Astrocyte (in vitro differentiated cells and primary cell): ENCODE data around the gene GFRA1. TPM values are rescaled to one million over a fixed set of nuclear protein-coding genes. Genes with fewer than 3 reads are reported as not detected.

ENCODE experiments used
- DNase-seq: peaks from one replicate; pipeline ENCODE4 v3.0.0-alpha.2; 2010; ENCODE audit warnings: low read depth
- FAIRE-seq: peaks from 2 replicates; lab custom pipeline; 2011; peaks lifted over from hg19 to GRCh38; lab: Jason Lieb, UNC
- H2AFZ ChIP-seq: 2 replicates; pipeline ENCODE4 v1.6.0; 2012; ENCODE audit warnings: low read depth, low read length, inconsistent platforms
- H3K27ac ChIP-seq: 2 replicates; pipeline ENCODE4 v1.5.1; 2011; ENCODE audit warnings: low read depth, low read length, inconsistent platforms
- H3K27me3 ChIP-seq: 2 replicates; pipeline ENCODE4 v1.6.0; 2011; ENCODE audit warnings: low read length, inconsistent platforms; ENCODE audit not compliant: insufficient read depth
- H3K36me3 ChIP-seq: 2 replicates; pipeline ENCODE4 v1.5.1; 2011; ENCODE audit warnings: low read length, inconsistent platforms; ENCODE audit not compliant: insufficient read depth
- H3K4me1 ChIP-seq: 2 replicates; pipeline ENCODE4 v1.5.1; 2011; ENCODE audit warnings: low read length, inconsistent platforms; ENCODE audit not compliant: insufficient read depth
- H3K4me2 ChIP-seq: 2 replicates; pipeline ENCODE4 v1.6.0; 2012; ENCODE audit warnings: low read length, inconsistent platforms
- H3K4me3 ChIP-seq: 2 replicates; pipeline ENCODE4 v1.5.1; 2011; ENCODE audit warnings: low read depth, mild to moderate bottlenecking, low read length, inconsistent platforms; ENCODE audit not compliant: insufficient read depth
- H3K79me2 ChIP-seq: 2 replicates; pipeline ENCODE4 v1.6.0; 2012; ENCODE audit warnings: mild to moderate bottlenecking, low read length, inconsistent platforms; ENCODE audit not compliant: insufficient read depth
- H3K9ac ChIP-seq: 2 replicates; pipeline ENCODE4 v1.6.0; 2012; ENCODE audit warnings: mild to moderate bottlenecking, low read length, inconsistent platforms
- H3K9me3 ChIP-seq: 2 replicates; pipeline ENCODE4 v1.5.1; 2012; ENCODE audit warnings: low read depth, mild to moderate bottlenecking, low read length, inconsistent platforms; ENCODE audit not compliant: insufficient read depth
- H4K20me1 ChIP-seq: 2 replicates; pipeline ENCODE4 v1.6.0; 2012; ENCODE audit warnings: low read length, inconsistent platforms; ENCODE audit not compliant: insufficient read depth
- H3K27ac Mint-ChIP-seq: one replicate; pipeline ENCODE4 v1.8.0; 2021; ENCODE audit warnings: mild to moderate bottlenecking, mixed read lengths; ENCODE audit not compliant: unreplicated experiment
- H3K27me3 Mint-ChIP-seq: one replicate; pipeline ENCODE4 v1.8.0; 2021; ENCODE audit warnings: low read depth, mixed read lengths; ENCODE audit not compliant: unreplicated experiment
- H3K36me3 Mint-ChIP-seq: one replicate; pipeline ENCODE4 v1.8.0; 2021; ENCODE audit warnings: low read depth, mixed read lengths; ENCODE audit not compliant: unreplicated experiment
- H3K4me1 Mint-ChIP-seq: one replicate; pipeline ENCODE4 v1.8.0; 2021; ENCODE audit warnings: low read depth, mixed read lengths; ENCODE audit not compliant: unreplicated experiment
- H3K4me3 Mint-ChIP-seq: one replicate; pipeline ENCODE4 v1.8.0; 2021; ENCODE audit warnings: mild to moderate bottlenecking, moderate library complexity, mixed read lengths; ENCODE audit not compliant: unreplicated experiment
- H3K9me3 Mint-ChIP-seq: one replicate; pipeline ENCODE4 v1.8.0; 2021; ENCODE audit warnings: mild to moderate bottlenecking, mixed read lengths; ENCODE audit not compliant: unreplicated experiment
- EZH2 ChIP-seq: IDR thresholded peaks from 2 replicates; pipeline ENCODE4 v1.6.1; 2012; ENCODE audit warnings: mild to moderate bottlenecking, low read length, inconsistent platforms; ENCODE audit not compliant: insufficient read depth
- total RNA-seq: library from RNA; stranded (reverse); gene quantifications from 2 replicates; pipeline ENCODE4 v1.2.1, GENCODE V29; 2021
- TF ChIP-seq, protein P1 (sequence below): IDR thresholded peaks from 2 replicates; pipeline ENCODE4 v1.5.1; 2011; ENCODE audit warnings: low read depth, mild to moderate bottlenecking, inconsistent platforms, low read length, moderate library complexity; ENCODE audit not compliant: insufficient read depth

Gene GFRA1
- total RNA-seq, 1 donor from 2014 or later, result 24.2 TPM

DNA sequence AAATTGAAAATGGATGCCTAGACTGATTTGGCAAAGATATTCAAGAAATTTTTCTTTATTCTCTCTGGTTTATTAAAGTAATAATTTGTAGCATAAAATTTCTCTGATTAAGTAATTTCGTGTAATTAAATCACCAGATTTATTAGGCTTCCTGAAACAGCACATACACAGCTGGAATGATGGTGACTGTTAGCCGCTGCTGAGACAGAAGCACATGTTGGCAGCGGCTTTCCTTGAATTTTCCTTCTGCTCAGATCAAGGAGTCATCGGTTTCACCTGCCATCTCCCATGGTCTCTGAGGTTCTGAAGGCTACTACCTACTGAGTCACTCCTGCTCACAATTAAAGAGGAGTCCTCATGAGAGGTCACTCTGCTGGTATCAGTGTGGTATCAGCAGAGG lies 101.5 kb downstream of the GFRA1 start:
- H3K4me3 ChIP-seq, result no peak overlapping the region
- H3K9me3 ChIP-seq, result no peaks in the 10 kb centered on the region
- no peaks in the 10 kb centered on the region for H3K4me1 ChIP-seq
- no peak overlapping the region for H3K27ac ChIP-seq
- Mint-ChIP-seq H3K27me3 (peaks cover 4% of the 10 kb centered on the region), H3K36me3 (peaks cover 2% of the 10 kb centered on the region), H3K4me1 (peaks cover 14% of the 10 kb centered on the region), H3K4me3 (no peak overlapping the region), H3K27ac (no peak overlapping the region), H3K9me3 (peaks cover 4% of the 10 kb centered on the region)
- no peaks in the 10 kb centered on the region for H4K20me1 ChIP-seq
- H3K4me2 ChIP-seq, result no peak overlapping the region
- no peaks in the 10 kb centered on the region for H3K36me3 ChIP-seq
- H3K9ac ChIP-seq, result no peak overlapping the region
- no peak overlapping the region for H2AFZ ChIP-seq
- TF ChIP-seq EZH2, result no peak
- TF ChIP-seq, protein P1, sequence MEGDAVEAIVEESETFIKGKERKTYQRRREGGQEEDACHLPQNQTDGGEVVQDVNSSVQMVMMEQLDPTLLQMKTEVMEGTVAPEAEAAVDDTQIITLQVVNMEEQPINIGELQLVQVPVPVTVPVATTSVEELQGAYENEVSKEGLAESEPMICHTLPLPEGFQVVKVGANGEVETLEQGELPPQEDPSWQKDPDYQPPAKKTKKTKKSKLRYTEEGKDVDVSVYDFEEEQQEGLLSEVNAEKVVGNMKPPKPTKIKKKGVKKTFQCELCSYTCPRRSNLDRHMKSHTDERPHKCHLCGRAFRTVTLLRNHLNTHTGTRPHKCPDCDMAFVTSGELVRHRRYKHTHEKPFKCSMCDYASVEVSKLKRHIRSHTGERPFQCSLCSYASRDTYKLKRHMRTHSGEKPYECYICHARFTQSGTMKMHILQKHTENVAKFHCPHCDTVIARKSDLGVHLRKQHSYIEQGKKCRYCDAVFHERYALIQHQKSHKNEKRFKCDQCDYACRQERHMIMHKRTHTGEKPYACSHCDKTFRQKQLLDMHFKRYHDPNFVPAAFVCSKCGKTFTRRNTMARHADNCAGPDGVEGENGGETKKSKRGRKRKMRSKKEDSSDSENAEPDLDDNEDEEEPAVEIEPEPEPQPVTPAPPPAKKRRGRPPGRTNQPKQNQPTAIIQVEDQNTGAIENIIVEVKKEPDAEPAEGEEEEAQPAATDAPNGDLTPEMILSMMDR, result no peak
- H3K27me3 ChIP-seq, result no peaks in the 10 kb centered on the region
- H3K79me2 ChIP-seq, result no peaks in the 10 kb centered on the region
- FAIRE-seq (no peak), DNase-seq (no peak)

DNA sequence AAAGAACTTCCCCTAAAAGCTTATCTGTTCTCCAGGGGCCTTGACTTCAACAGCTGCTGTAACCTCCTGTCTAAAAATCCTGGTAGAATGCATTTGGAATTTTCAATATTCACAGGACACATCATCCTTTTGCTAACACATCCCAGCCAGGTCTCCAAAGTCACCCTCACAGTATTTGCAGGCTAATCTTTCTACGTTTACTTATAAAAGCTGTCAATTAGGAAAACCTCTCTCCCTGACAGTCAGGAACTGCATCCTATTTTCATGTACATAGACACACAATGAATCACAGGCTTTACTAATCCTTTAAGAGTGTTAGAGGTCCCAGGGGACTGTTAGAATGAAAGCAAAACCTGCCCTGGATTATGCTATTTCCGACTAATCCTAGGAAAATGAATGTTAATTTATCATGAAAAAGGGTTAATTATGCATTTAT lies 102.2 kb downstream of the GFRA1 start:
- H3K4me2 ChIP-seq, result peak overlapping the region; percentile 25
- no peaks in the 10 kb centered on the region for H3K4me1 ChIP-seq
- no peaks in the 10 kb centered on the region for H4K20me1 ChIP-seq
- H3K4me3 ChIP-seq, result no peak overlapping the region
- peak; percentile 25 for DNase-seq
- no peak overlapping the region for H3K9ac ChIP-seq
- Mint-ChIP-seq H3K36me3 (peaks cover 2% of the 10 kb centered on the region), H3K9me3 (peaks cover 10% of the 10 kb centered on the region), H3K27ac (no peak overlapping the region), H3K27me3 (peaks cover 4% of the 10 kb centered on the region), H3K4me1 (peaks cover 14% of the 10 kb centered on the region), H3K4me3 (no peak overlapping the region)
- H3K27me3 ChIP-seq, result no peaks in the 10 kb centered on the region
- H2AFZ ChIP-seq, result no peak overlapping the region
- no peaks in the 10 kb centered on the region for H3K36me3 ChIP-seq
- no peaks in the 10 kb centered on the region for H3K9me3 ChIP-seq
- H3K79me2 ChIP-seq, result no peaks in the 10 kb centered on the region
- TF ChIP-seq, protein P1, result no peak
- no peak for TF ChIP-seq EZH2
- peak; percentile 66 for FAIRE-seq
- no peak overlapping the region for H3K27ac ChIP-seq

DNA sequence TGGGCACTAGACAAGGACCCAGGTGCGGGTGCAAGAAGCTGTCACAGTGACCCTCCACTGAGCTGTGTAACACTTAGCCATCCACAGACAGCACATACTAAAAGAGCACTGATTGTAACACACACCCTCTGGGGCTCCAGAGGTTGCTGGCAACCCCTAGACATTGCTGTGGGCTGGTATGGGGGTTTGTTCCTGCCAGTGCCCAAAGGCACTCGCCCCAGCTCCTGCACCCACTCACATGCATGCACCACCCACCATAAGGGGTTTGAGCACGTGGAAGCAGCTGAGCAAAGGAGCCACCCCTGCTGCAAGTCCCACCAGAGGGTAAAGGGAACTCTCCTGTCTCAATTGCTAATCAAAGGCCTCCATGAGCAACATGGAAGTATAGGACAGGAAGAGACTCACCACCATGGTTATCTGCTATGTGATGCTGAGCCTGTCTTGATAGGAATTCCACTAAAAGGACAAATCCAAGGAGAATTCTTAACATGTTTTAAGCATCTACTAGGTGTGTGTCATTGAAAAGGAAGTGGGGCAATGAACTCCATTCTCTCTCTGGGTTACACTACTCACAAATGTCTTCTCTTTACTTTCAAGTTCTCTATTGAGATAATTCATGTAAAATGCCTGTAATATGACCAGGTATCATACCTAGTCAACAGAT lies 103.1 kb downstream of the GFRA1 start:
- no peak for DNase-seq
- no peak overlapping the region for H2AFZ ChIP-seq
- H3K4me3 ChIP-seq, result no peak overlapping the region
- Mint-ChIP-seq H3K36me3 (peaks cover 2% of the 10 kb centered on the region), H3K4me1 (peaks cover 14% of the 10 kb centered on the region), H3K27ac (no peak overlapping the region), H3K4me3 (no peak overlapping the region), H3K27me3 (peaks cover 4% of the 10 kb centered on the region), H3K9me3 (peaks cover 10% of the 10 kb centered on the region)
- no peaks in the 10 kb centered on the region for H4K20me1 ChIP-seq
- no peaks in the 10 kb centered on the region for H3K4me1 ChIP-seq
- no peak overlapping the region for H3K9ac ChIP-seq
- H3K4me2 ChIP-seq, result no peak overlapping the region
- H3K27me3 ChIP-seq, result no peaks in the 10 kb centered on the region
- no peak overlapping the region for H3K27ac ChIP-seq
- H3K9me3 ChIP-seq, result no peaks in the 10 kb centered on the region
- H3K79me2 ChIP-seq, result no peaks in the 10 kb centered on the region
- no peak for FAIRE-seq
- no peaks in the 10 kb centered on the region for H3K36me3 ChIP-seq
- TF ChIP-seq EZH2, result no peak
- TF ChIP-seq, protein P1, result no peak
